ENCODE data around the gene EFL1. TPM values are rescaled to one million over a fixed set of nuclear protein-coding genes. Genes with fewer than 3 reads are reported as not detected.

The EFL1 gene
- polyA plus RNA-seq, 1 experiment: 19.3 TPM

DNA sequence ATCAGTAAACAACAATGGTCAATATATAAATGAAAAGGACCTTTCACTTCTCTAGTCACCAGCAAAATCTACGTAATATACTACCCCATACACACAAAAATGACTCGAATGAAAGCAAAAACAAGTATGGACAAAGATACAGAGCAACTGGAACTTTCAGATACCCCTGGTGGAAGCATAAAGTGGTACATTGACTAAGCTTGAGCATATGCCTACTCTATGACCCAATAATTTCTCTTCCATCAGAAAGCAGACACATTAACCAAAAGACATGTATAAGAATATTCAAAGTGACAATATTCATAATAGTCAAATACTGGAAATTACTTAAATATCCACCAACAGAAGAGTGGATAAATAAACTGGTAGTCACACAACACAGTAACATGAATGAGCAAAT, 86.0 kb downstream of the EFL1 start:
- no peak overlapping the region for H3K27ac ChIP-seq (ENCODE audit: low read depth, low read length)
- no peak for DNase-seq (ENCODE audit: low read depth, low spot score)
- TF ChIP-seq CTCF (IDR thresholded peaks at IDR 0.05; ENCODE audit: low read depth, low read length): no peak
- H3K27me3 ChIP-seq (ENCODE audit: control insufficient read depth, insufficient read depth, low read length): no peaks in the 10 kb centered on the region
- POLR2A ChIA-PET: no interaction called here
- CTCF ChIA-PET: interaction anchor here (0.7 to 1.7 kb wide), 3 partner anchors 20 to 767 kb away, joined by 3 to 4 read pairs (median 3); no protein-coding TSS in a partner anchor
- H3K4me3 ChIP-seq (ENCODE audit: low read depth, low read length): no peak overlapping the region
- H3K9me3 ChIP-seq (ENCODE audit: control insufficient read depth, insufficient read depth, low read length): no peaks in the 10 kb centered on the region

DNA sequence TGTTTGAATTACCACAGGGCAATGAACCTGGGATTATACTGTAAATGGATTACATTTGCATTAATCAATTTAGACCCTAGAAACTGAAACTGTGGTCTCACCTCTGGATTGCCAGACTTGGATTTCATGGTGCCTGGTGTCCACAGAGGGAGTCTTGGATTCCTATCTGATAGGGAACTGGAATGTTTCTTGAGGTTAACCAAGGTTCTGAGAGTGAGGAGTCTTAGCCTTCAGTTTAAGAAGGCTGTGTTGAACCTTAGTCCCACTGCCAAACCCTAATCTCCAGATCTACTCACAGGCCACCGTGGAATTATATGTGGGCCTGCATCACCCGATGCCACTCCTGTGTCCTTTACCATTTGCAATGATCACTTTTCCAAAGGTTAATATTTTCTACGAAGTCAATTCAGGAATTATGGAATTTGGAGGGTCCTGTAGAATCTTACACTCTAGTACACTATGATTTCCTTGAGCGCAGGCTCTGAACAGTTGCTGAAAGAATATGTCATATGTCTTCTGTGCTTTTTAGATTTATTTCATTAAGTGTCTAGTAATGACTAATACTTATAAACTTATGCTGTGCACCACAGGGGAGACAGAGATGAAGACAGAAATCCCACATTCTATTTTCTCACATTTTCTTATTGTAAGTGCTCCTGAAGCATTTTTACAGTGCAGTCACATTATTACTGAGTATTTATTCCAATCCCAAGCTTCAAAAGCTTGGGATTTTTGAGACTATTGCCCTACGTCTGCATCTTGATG, 87.9 kb downstream of the EFL1 start:
- Histone ChIP-seq H3K27ac (ENCODE audit: low read depth, low read length) (no peak overlapping the region), H3K27me3 (ENCODE audit: control insufficient read depth, insufficient read depth, low read length) (no peaks in the 10 kb centered on the region), H3K4me3 (ENCODE audit: low read depth, low read length) (no peak overlapping the region), H3K9me3 (ENCODE audit: control insufficient read depth, insufficient read depth, low read length) (no peaks in the 10 kb centered on the region)
- no peak for TF ChIP-seq CTCF (IDR thresholded peaks at IDR 0.05; ENCODE audit: low read depth, low read length)
- CTCF ChIA-PET: no interaction called here
- POLR2A ChIA-PET: no interaction called here
- DNase-seq (ENCODE audit: low read depth, low spot score): no peak

DNA sequence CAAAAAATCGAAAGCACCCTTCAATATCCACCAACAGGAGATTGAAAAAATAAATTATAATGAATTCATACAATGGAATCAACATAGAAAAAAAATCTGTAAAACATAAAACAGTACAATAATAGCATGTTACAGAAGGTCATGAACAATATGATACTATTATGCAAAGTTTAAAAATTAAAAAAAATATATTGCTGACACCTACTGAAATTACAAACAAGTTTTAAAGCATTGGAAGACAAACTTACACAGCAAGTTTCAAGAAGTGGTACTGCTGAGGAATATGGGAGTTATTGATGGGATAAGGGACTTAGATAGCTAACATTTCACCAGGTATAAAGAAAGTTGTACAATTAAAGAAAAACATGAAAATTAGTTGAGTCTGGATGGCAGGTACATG, 89.4 kb downstream of the EFL1 start:
- Histone ChIP-seq H3K27me3 (ENCODE audit: control insufficient read depth, insufficient read depth, low read length) (no peaks in the 10 kb centered on the region), H3K9me3 (ENCODE audit: control insufficient read depth, insufficient read depth, low read length) (no peaks in the 10 kb centered on the region), H3K27ac (ENCODE audit: low read depth, low read length) (no peak overlapping the region), H3K4me3 (ENCODE audit: low read depth, low read length) (no peak overlapping the region)
- TF ChIP-seq CTCF (IDR thresholded peaks at IDR 0.05; ENCODE audit: low read depth, low read length): no peak
- CTCF ChIA-PET: no interaction called here
- POLR2A ChIA-PET: no interaction called here
- DNase-seq (ENCODE audit: low read depth, low spot score): no peak

DNA sequence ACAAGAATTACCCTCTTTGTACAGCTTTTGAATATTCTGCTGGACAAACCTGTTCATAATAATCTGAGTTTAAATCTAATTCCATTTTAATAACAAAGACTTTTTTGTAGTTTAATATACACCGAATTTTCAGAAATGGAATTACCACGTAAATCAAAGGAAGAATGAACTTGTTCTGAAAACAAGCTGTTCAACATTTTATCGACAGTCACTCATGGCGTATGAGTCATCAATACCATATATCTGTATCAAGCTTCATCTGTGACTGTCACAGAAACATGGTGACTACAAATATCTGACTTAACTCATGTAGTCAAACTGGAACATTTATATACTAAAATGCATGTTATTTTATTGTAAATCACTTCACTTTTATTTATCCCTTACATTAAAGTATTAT, 90.0 kb downstream of the EFL1 start:
- Histone ChIP-seq H3K27me3 (ENCODE audit: control insufficient read depth, insufficient read depth, low read length) (no peaks in the 10 kb centered on the region), H3K27ac (ENCODE audit: low read depth, low read length) (no peak overlapping the region), H3K9me3 (ENCODE audit: control insufficient read depth, insufficient read depth, low read length) (no peaks in the 10 kb centered on the region), H3K4me3 (ENCODE audit: low read depth, low read length) (no peak overlapping the region)
- CTCF ChIA-PET: interaction anchor here (1.6 kb wide), 1 partner anchor 33 kb away, joined by 6 read pairs; no protein-coding TSS in a partner anchor
- DNase-seq (ENCODE audit: low read depth, low spot score): no peak
- POLR2A ChIA-PET: no interaction called here
- no peak for TF ChIP-seq CTCF (IDR thresholded peaks at IDR 0.05; ENCODE audit: low read depth, low read length)

DNA sequence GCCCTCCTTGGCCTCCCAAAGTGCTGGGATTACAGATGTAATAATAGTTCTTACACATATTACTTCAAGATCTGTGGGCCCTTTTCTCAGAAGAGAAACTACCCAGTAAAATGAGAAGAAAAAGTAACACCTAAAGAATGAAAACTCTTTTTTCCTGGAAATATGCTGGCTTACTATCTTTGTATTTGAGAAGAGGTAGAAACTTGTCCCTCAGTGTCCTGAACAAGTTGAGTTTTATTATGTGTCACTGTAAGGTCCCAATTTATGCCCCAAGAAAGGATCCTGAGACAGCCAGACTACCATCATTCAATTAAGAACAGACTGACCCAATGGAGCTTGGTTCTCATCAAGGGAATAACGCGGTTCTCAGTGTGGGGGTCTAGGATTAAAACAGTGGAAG, 93.8 kb downstream of the EFL1 start:
- ChIA-PET POLR2A (no interaction called here), CTCF (interaction anchor here (1.0 to 1.5 kb wide), 2 partner anchors 29 to 60 kb away, joined by 4 to 5 read pairs; no protein-coding TSS in a partner anchor)
- H3K27ac ChIP-seq (ENCODE audit: low read depth, low read length): no peak overlapping the region
- H3K4me3 ChIP-seq (ENCODE audit: low read depth, low read length): no peak overlapping the region
- no peaks in the 10 kb centered on the region for H3K9me3 ChIP-seq (ENCODE audit: control insufficient read depth, insufficient read depth, low read length)
- no peaks in the 10 kb centered on the region for H3K27me3 ChIP-seq (ENCODE audit: control insufficient read depth, insufficient read depth, low read length)
- no peak for DNase-seq (ENCODE audit: low read depth, low spot score)
- no peak for TF ChIP-seq CTCF (IDR thresholded peaks at IDR 0.05; ENCODE audit: low read depth, low read length)

Data from AG04450 (cell line).